NB4 (cell line): Measurements from ENCODE around the gene GALNT11.

Experiments
- CTCF ChIP-seq: IDR thresholded peaks from one replicate; pipeline ENCODE4 v1.5.1; 2012; ENCODE audit warnings: low read depth, low read length
- MYC ChIP-seq: IDR thresholded peaks from 2 replicates; pipeline ENCODE4 v1.6.1; 2011; ENCODE audit warnings: low read depth, low read length
- POLR2A ChIP-seq: IDR thresholded peaks from 2 replicates; pipeline ENCODE4 v1.6.1; 2011; ENCODE audit warnings: mild to moderate bottlenecking; ENCODE audit not compliant: insufficient read length; ENCODE audit errors: extremely low read depth

- TF ChIP-seq POLR2A (no peak), CTCF (no peak), MYC (no peak)
Measured at GRCh38 chr7:151981223-151981622, 44.3 kb upstream of the GALNT11 start.
